HG03558 (cell line): ENCODE results near the gene GARS1.

ENCODE experiments used
- ATAC-seq: cut with Tn5 transposase; IDR thresholded peaks from one replicate; pipeline ENCODE4 v1.9.1; 2021; ENCODE audit warnings: moderate number of reproducible peaks; ENCODE audit not compliant: unreplicated experiment; ENCODE audit errors: extremely low read depth

GARS1 gene, protein sequence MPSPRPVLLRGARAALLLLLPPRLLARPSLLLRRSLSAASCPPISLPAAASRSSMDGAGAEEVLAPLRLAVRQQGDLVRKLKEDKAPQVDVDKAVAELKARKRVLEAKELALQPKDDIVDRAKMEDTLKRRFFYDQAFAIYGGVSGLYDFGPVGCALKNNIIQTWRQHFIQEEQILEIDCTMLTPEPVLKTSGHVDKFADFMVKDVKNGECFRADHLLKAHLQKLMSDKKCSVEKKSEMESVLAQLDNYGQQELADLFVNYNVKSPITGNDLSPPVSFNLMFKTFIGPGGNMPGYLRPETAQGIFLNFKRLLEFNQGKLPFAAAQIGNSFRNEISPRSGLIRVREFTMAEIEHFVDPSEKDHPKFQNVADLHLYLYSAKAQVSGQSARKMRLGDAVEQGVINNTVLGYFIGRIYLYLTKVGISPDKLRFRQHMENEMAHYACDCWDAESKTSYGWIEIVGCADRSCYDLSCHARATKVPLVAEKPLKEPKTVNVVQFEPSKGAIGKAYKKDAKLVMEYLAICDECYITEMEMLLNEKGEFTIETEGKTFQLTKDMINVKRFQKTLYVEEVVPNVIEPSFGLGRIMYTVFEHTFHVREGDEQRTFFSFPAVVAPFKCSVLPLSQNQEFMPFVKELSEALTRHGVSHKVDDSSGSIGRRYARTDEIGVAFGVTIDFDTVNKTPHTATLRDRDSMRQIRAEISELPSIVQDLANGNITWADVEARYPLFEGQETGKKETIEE

DNA sequence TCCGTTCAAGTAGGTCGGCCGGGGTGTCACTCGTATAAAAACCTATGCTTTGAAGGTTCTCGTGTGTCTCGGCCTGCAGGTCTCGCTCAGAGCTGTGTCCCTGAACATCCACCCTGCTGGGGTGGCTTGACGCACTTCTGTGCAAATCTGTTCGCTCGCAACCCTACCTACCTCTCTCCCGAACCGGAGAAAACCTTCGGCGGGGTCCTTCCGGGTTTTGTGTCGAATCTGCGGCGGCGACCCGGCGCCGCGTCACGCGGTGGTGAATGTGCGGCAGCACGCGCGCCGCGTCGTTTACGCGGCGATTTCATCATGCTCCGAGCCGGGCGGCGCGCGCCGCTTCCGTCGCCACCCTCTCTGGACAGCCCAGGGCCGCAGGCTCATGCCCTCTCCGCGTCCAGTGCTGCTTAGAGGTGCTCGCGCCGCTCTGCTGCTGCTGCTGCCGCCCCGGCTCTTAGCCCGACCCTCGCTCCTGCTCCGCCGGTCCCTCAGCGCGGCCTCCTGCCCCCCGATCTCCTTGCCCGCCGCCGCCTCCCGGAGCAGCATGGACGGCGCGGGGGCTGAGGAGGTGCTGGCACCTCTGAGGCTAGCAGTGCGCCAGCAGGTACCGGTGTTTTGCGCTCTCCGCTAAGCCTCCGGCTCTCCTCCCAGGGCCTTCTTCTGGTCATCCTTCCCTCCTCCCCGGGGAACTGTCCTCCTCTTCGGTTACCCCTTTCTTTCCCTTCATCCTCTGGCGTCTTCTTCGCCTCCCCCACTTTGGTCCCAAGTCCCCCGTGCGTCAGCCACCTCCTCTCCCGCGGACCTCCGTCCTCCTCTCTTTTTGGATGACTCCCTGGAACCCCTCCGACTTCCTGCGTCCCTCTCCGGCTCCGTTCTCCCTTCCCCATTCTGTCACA lies at the start of gene GARS1:
TSS of gene GARS1 (plus strand) at position 339 of the 896 bp plus-strand sequence. CDS start at position 383, 44 bp downstream.
- ATAC-seq: peak; percentile 86

DNA sequence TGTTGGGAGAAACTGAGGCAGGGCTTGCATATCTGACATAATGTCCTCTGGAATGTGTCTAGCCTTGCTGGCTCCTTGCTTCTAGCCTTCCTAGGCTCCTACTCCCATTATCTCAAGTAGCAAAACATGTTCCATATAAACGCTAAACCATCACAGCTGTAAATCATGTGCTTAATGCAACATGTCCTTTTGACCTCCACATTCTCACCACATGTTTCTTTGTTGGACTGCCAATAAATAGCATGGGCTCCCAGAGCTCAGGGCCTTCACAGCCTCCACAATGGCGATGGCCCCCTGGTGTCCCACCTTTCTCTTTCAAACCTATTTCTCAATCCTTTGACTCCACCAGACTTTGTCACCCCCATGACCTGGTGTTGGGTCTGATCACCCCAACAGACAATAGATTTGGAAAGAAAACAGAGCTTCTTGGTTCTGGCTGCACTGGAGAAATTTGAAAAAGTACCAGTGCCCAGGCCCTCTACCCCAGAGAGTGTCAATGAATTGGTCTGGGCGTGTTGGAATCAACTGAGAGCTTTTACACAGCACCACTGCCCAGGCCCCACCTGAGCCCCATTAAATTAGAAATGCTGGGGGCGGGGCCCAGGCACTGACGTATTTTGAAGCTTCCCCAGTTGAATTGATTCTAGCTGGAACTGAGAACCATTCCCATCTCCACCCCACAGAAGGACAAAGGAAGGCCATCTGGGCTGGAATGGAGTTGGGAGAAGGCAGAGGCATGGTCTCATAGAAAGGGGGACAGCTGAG lies 48.7 kb upstream of the GARS1 start:
- no peak for ATAC-seq

DNA sequence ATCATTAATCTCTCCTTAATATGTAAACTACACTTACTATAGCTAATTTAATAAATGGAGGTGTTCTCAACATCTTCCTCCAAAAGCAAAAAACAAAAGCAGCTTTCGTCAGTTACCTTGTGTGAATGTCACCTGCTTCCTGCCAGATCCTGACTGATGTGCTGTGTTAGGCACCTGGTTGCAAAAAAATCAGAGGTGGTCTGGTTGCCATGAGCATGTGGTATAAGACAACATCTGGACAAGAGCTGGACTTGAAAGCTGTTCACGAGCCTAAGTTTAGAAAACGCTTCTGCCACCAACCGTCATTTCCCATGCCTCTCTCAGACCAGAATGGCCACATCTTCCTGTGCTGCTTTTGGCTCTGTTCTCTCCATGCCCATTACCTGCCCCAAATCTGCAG lies 48.1 kb upstream of the GARS1 start:
- no peak for ATAC-seq

DNA sequence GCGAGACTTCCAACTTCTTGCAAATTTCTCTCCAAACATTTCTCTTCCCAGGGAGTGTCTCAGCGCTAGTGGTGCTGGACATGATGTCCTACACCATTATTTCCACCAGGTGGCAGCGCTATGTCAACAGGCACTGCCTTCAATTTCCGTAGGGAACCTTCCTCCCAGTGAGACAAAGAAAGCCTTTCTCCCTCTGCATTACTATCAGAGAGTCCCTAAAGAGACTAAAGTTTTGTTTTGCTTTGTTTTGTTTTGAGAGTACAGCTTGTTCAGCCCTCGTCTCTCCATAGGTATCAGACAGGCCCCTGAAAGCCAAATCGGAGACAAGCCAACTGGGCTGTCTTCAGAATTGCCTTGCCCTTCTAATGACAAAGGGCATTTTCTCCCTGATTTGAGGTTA lies 45.8 kb upstream of the GARS1 start:
- ATAC-seq: no peak

DNA sequence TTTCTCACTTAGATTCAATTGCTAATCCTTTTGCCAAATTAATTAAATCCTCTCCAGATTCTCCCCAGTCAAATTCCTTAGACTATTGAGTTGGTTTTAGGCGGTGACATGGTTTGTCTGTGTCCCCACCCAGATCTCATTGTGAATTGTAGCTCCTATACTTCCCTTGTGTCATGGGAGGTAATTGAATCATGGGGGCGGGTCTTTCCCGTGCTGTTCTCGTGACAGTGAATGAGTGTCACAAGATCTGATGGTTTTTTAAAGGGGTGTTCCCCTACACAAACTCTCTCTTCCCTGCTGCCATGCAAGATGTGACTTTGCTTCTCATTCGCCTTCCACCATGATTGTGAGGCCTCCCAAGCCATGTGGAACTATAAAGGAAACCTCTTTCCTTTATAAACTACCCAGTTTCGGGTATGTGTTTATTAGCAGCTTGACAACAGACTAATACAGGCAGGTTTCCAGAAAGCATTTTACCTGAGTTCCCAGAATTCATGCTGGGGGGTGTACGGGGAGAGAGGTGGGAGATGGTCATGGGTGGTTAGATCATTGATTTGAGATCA lies 44.7 kb upstream of the GARS1 start:
- no peak for ATAC-seq

DNA sequence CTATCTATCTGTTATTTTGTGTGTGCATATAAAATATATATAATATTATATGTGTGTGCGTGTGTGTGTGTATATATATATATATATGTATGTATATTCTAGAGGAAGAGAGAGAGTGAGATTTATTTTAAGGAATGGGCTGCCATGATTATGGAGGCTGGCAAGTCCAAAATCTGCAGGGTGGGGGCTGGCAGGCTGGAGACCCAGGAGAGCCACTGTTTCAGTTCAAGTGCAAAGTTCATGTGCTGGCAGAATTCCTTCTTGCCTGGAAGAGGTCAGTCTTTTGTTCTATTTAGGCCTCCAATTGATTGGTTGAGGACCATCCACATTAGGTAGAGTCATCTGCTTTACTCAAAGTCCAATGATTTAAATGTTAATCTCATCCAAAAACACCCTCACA lies 42.3 kb upstream of the GARS1 start:
- no peak for ATAC-seq

DNA sequence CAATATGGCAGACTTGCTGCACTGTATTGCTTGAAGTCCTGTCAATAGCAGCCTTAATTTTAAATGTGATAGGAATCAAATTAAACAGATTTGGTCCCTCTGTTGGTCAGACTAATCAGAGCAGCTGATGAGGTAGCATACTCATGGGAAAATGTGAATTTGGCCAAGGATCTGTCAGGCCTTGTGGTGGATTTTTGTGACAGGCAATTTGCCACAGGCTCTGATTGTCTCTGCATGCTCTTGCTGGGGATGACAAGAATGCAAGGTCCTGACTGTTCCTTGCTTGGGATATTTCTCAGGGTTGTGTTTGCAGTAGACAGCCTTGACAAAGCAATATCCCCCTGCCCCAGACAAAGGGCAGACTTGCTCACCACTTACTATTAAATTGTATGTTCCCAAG lies 41.5 kb upstream of the GARS1 start:
- ATAC-seq: no peak

DNA sequence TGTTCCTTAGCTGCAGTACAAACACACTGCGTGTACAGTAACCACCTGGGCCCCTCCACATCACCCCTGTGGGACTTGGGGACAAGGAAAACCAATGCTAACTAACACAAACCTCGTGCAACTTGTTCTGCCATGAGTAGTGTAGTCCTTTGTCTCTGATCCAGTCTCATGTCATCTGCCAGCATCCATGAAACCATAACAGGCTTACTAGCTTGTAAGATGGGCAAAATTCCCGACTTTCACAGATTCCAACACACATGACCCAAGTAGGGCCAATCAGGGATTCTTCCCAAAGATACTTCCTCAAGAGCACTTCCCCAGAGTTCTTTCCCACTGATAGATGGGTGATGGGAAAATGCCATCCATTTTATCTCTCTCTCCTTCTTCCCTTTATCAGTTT lies 41.1 kb upstream of the GARS1 start:
- no peak for ATAC-seq

DNA sequence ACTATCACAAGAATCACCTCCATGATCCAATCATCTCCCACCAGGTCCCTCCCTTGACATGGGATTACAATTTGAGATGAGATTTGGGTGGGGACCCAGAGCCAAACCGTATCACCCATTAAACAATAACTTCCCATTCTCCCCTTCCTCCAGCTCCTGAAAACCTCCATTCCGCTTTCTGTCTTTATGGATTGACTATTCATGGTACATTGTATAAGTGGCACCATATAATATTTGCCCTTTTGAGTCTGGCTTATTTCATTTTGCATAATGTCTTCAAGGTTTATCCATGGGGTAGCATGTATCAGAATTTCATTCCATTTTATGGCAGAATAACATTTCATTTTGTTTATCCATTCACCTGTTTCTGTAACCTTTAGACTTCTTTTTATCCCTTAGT lies 39.2 kb upstream of the GARS1 start:
- no peak for ATAC-seq

DNA sequence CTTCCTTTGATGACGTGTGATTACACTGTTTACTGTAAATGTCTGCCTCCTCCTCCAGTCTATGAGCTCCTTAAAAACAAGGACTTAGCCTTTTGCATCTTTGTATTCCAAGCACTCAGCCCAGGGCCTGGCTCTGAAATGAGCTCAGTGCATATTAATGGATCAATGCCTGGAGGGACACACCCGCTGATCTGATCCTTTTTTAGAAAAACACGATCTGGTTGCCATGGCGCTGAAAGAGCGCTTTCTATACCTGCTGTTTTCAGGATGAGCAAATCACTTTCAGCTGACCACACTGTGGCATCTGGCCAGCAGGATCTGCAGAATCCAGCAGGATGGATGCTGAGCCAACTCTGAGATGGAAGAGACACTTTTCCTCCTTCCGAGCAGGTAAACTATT lies 37.8 kb upstream of the GARS1 start:
- ATAC-seq: no peak

DNA sequence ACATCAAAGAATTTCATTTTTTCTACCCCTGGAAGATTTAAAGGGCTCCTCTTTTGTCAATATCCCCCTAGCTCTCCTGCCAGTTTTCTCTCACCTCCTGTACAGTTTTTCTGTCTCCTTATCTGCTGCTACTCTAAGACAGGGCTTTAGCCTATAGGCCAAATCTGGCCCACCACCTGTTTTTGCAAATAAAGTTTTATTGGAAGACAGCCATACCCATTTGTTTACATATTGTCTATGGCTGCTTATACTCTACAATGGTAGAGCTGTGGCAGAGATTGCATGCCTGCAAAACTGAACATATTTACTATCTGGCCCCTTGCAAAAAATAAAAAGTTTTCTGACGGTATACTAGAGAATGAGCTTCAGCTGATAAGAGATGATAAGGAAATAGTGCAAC lies 37.4 kb upstream of the GARS1 start:
- ATAC-seq: no peak

DNA sequence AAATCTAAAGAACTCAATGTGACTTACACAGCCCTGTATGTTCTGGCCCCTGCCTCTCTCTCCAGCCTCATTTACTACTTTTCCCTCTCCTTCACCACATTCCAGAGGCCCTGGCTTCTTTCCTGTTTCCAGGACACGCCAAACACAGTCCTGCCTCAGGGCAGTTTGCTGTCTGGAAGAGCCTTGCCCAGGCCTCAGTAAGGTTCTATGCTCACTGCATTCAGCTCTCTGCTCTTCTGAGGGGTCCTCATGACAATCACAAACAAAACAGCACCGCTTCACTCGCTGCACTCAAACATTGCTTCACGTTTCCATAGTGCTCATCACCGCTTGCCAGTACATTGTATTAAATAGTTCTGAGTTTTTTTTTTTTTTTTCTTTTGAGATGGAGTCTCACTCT lies 35.1 kb upstream of the GARS1 start:
- ATAC-seq: no peak

DNA sequence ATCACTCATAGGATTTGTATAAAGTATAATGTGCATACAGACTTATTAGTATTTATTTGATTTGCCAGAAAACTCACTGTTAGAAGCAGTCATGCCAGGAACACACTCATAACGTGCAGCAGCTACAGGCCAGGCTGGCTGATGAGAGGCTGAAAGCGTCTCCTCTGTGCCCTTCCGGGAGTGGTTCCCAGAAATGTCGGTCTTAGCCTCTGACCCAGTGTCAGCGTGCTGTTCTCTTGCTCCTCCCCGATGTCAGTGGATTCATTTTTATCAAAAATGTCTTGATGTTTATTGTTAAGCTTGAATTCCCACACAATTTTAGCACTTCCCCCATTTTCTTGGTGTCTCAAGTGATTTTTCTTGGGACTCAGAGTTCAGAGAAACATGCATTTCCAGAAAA lies 33.3 kb upstream of the GARS1 start:
- ATAC-seq: no peak

DNA sequence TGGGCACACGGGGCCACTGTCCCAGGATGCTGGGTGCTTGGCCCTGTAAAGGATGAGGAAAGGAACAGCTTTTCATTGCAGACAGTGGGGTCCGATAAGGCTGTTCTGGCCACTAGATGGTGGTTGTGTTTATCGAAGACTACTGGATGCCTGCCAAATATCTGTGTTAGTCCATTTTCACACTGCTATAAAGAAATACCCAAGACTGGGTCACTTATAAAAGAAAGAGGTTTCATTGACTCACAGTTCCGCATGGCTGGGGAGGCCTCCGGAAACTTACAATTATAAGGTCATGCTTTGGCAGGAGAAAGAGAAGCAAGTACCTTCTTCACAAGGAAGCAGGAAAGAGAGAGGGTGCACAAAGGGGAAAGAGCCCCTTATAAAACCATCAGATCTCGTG lies 32.2 kb upstream of the GARS1 start:
- no peak for ATAC-seq

DNA sequence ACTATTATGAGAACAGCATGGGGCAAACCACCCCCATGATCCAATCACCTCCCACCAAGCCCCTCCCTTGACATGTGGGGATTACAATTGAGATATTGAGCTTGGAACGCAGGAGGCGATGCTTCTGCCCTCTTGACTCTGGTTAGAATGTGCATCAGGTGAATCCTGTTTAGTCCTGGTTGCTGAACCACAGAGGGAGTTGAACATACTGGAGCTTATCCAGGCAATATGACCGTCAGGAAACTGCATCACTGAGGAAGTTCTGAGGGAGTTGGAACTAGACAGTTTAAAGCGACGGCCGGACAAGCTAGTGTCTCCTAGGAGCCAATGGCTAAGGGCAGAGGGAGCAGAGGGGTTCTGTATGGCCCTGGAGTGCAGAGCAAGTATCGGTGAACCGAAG lies 31.8 kb upstream of the GARS1 start:
- no peak for ATAC-seq

DNA sequence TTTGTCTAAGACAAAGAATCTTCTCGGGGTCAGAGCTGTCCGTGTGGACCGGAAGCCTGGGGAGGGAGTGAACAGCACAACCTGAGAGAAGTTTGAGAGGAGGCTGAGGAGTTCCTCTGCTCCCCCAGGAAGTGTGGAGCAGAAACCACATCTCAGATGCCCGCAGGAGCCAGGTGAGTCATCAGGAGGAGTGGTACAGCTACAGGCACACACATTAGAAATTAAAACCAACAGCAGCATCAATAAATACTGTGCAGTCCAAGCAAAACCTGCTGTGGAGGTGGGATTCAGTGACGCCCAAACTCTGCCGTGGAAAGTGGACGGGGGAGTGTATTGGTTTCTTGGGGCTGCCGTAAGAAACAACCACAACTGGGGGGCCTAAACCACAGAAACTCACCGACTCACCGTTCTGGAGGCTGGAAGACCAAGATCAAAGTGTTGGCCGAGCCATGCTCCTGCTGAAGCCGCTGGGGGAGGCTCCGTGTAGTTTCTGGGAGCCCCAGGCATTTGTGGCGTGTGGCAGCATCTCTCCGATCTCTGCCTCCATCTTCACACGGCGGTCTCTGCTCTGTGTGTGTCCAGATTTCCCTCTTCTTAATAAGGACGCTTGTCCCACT lies 31.2 kb upstream of the GARS1 start:
- no peak for ATAC-seq

DNA sequence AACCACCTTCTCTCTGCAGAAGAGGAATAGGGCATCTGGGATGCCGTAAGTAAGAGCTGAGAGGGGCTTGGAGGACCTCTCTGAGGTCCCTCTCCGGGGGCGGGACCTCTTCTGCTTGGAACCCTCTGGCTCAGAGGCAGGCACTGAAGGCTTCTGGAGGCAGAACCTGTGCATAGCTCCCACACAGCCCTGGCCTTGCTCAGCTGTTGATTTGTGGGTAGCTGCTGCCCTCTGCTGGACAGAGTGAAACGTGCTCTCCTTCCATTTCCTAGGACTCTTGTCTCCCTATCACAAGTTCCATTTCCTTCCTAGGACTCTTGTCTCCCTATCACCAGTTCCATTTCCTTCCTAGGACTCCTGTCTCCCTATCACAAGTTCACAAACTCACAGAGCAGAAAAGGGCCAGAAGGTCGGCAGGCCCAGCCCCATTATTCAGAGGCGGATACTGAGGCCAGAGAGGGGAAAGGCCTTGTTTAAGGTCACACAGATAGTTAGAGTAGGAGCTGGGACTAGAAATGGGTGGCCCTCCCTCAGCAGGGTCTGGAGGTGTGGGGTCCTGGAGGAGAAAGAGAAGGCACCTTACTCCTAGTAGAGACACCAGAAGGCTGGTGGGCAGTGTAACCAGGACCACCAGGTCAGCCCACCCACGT lies 30.3 kb upstream of the GARS1 start:
- ATAC-seq: no peak

DNA sequence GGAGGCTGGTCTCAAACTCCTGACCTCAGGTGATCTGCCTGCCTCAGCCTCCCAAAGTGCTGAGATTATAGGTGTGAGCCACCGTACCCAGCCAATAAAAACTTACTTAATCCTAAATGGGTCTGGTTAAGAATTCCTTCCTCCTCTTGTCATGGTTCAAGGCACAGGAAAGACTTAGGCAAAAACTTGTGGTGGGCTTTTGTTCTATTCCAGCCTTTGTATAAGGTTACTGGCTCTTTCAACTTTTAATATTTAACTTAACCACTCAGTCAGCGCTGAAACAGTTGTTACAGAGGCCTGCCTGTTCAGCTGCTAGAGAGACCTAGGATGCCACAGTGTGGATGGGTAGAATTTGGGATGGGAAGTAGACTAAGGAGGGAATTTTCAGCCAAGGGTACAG lies 28.1 kb upstream of the GARS1 start:
- ATAC-seq: no peak

DNA sequence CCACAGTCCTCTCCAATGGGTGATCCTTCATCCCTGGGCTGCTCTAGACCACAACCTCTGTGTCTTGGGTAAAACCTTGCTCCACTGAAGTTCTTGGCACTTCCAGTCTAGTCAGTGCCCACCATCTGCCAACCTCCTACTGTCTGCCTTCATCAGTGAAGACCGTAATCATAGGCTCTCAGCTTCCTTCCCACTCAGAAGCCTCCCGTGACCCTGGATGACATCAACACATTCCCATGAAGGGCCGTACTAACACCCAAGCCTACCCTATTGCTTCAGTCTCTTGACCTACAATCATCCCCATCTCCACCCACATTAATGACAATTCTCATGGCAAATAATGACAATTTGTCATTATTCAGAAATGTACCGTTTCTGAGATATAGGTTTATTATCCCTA lies 27.6 kb upstream of the GARS1 start:
- ATAC-seq: no peak
